GM12873 (cell line): ENCODE measurements around the gene FMN1.

Experiments
- TF ChIP-seq, protein P1 (sequence below): IDR thresholded peaks from 2 replicates; pipeline ENCODE4 v1.5.1; 2012; ENCODE audit warnings: low read depth, mild to moderate bottlenecking, moderate library complexity, low read length, control low read depth; ENCODE audit not compliant: insufficient read depth; ENCODE audit errors: missing control alignments

FMN1 gene

DNA sequence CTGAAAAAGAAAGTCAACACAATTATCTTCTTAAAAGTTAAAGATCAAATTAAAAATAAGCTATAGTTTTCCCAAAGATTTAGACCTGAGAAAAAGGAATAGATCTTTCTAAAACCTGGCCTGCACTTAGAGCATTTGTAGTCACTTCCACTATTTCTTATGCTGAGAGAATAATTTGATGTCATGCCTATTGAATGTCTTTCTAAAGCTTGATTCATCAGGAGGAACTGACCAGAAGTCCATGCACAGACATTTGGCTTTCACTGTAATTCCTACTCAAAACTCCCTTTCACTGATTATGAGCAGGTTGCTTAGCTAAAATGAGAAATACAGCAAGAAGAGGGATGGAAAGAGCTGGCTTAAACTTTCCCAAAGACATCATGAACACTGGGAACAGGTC, 472.4 kb downstream of the FMN1 start:
- TF ChIP-seq, protein P1, sequence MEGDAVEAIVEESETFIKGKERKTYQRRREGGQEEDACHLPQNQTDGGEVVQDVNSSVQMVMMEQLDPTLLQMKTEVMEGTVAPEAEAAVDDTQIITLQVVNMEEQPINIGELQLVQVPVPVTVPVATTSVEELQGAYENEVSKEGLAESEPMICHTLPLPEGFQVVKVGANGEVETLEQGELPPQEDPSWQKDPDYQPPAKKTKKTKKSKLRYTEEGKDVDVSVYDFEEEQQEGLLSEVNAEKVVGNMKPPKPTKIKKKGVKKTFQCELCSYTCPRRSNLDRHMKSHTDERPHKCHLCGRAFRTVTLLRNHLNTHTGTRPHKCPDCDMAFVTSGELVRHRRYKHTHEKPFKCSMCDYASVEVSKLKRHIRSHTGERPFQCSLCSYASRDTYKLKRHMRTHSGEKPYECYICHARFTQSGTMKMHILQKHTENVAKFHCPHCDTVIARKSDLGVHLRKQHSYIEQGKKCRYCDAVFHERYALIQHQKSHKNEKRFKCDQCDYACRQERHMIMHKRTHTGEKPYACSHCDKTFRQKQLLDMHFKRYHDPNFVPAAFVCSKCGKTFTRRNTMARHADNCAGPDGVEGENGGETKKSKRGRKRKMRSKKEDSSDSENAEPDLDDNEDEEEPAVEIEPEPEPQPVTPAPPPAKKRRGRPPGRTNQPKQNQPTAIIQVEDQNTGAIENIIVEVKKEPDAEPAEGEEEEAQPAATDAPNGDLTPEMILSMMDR, result no peak

DNA sequence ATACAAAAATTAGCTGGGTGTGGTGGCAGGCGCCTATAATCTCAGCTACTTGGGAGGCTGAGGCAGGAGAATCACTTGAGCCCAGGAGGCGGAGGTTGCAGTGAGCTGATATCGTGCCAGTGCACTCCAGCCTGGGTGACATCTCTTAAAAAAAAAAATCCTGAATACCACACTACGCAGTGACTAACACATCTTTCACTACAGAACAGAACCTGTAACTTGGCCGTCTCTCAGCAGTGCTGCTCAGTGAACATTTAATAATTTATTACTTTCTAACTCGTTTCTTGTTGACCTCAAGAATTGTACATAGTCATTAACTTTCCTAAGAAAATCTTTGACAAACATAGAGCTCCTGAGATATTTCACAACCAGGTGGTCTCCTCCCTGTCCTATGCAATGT, 472.9 kb downstream of the FMN1 start:
- TF ChIP-seq, protein P1, result no peak

DNA sequence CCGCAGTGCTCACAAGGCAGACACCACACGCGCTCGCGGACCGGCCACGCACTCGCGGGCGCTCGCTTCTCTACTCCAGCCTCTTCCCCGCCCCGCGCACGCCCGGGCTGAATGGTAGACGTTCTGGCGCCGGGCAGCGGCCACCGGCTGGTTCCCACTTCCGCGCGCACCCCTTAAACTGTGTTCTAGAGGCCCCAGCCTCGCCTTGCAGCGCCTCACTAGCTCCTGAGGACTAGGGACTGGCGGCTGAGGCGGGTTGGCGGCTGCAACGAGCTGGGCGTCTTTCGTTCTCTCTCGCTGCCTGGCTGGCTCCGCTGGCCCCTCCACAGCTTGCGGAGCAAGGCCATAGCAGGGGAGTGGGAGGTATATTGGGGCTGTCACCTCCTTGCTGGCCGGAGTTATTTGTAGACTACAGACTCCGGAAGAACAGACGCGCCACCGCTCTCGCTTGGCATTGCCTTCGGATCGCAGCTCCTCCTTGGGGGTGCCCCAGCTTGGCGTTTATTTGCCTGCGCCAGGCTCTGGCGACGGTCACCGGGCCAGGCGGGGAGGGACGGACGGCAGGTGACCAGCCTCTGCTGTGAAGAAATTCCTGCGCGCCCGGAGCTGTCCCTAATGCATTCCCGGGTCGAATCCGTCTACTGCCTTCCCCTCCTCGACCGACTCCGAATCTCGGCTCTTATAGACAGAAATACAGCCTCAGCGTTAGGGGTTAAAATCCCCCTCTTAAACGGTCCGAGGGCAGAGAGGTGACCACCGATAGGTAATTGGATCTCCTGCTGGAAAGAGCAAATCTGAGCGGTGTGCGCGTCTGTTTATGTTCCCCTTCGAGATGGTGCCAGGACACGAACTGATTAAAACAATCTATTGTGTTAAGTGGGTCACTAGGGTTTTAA, 475.4 kb downstream of the FMN1 start:
- TF ChIP-seq, protein P1, result no peak

DNA sequence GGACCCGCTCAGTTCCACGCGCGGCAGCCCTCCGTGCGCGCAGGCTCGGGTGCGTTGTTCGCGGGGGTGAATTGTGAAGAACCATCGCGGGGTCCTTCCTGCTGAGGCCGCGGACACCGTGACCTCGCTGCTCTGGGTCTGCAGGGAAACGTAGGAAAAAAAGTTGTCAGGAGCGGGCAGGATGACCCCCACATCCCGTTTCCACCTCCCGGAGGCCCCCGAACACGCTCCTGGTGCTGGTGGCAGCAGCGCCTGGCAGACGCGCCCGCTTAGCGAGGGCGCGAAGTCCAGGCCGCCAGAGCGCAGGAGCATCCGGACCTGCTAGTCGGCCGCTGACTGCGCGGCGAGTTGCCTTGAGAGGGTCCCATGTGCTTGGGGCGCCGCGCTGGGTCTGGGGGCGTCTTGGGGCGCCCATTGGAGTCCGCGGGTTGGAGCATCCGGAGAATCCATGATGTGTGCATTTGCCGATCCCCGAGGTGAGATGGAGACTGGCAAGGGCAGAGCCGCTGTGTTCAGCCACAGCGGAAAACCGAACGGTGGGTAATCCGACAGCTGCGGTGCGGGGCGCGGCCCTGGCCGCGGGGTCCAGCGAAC, 476.2 kb downstream of the FMN1 start:
- TF ChIP-seq, protein P1, result no peak

DNA sequence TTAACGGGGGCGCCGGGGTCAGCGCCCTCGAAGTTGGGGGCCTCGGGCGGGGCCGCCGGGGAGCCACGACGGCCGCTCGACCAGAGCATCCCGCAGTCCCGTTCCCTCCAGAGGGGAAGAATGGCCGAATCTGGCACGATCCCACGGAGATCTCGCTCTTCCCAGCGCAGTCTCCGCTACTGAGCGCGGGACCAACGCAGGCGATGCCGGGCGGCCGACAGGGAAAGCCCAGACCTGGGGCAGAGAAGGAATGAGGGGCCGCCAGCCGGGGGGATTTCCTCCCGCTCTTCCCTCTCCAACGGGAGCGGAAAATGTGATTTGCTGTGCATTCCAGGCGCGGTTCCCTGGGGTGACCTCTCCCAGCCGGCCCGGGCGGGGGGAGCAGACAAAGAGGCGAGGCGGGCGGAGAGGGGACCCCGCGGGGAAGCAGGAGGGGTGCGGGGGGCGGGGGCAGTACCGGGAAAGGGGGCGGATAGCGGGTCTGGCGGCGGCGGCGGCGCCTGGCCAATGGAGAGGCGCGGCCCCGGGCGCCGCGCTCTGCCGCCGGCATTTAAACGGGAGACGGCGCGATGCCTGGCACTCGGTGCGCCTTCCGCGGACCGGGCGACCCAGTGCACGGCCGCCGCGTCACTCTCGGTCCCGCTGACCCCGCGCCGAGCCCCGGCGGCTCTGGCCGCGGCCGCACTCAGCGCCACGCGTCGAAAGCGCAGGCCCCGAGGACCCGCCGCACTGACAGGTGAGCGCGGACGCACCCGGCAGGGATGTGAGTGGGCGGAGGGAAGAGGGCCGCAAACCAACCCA, 476.9 kb downstream of the FMN1 start, which contains the start of gene GREM1:
Gene GREM1 (plus strand): TSS at position 579 of the 801 bp plus-strand sequence. CDS start 12,687 bp downstream, outside the sequence.
- TF ChIP-seq, protein P1, result no peak

DNA sequence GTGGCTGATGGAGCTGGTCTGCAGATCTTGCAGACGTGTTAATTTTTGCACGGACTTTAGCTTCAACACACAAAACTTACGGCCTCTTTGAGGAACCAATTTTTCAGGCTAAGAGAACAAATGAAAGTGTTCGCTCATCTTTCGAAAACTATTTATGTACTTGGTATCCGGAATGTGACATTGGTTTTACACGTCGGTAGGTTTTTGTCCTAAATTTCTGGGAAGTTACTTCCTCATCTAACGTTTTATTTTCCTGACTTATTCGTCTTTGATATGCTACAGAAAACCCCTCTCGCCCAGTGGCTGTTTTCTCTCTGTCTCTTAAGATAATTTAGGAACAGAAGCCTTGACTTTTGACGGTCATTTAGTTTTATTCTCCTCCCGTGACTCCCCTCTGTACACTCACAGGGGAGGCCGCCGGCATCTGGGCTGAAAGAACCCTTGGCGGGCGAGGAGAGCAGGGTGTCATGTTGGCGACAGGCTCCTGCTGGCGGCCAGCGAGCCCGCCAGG, 477.5 kb downstream of the FMN1 start:
- TF ChIP-seq, protein P1, result no peak
